ENCODE results near the gene LNPK. TPM values are rescaled to one million over a fixed set of nuclear protein-coding genes. Genes with fewer than 3 reads are reported as not detected.
"Not testable (repeated sequence)": the region's sequence is repeated elsewhere in the genome, so short reads cannot be mapped to it uniquely, and the experiment has no call there.

The LNPK gene
- total RNA-seq, 1 experiment from 2014 or later: 69.0 TPM

DNA sequence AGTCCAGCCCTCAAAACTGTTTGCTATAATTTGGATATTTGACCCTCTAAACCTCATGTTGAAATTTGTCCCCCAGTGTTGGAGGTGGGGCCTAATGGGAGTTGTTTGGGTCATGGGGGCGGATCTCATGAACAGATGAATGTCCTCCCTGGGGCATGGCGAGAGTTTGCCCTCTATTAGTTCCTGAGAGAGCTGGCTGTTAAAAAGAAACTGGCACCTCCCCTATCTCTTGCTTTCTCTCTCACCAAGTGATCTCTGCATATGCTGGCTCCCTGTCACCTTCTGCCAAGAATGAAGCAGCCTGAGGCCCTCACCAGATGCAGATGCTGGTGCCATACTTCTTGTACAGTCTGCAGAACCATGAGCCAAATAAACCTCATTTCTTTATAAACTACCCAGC, 12.0 kb downstream of the LNPK start:
- no peak for DNase-seq
- H3K9ac ChIP-seq (ENCODE audit: low read length): no peak overlapping the region
- no peaks in the 10 kb centered on the region for H4K20me1 ChIP-seq (ENCODE audit: insufficient read depth, low read depth, low read length)
- H3K27me3 ChIP-seq (ENCODE audit: low read length): no peaks in the 10 kb centered on the region
- H3K4me1 ChIP-seq (ENCODE audit: low read length): no peaks in the 10 kb centered on the region
- H3K79me2 ChIP-seq (ENCODE audit: low read length): peaks cover 67% of the 10 kb centered on the region
- no peak overlapping the region for H3K4me2 ChIP-seq (ENCODE audit: low read depth, low read length, poor library complexity, severe bottlenecking)
- no peak overlapping the region for H3K4me3 ChIP-seq (ENCODE audit: low read length)
- H3K27ac ChIP-seq (ENCODE audit: low read length): no peak overlapping the region
- H3K9me2 ChIP-seq (replicated peaks; ENCODE audit: insufficient read depth, low read length): no peaks in the 10 kb centered on the region
- peaks cover 32% of the 10 kb centered on the region; the same call in 1 of the 2 replicates for H3K36me3 ChIP-seq (ENCODE audit: insufficient read depth, low read length)
- H2AFZ ChIP-seq (ENCODE audit: low read length): no peak overlapping the region
- no peaks in the 10 kb centered on the region for H3K9me3 ChIP-seq (ENCODE audit: low read length)

DNA sequence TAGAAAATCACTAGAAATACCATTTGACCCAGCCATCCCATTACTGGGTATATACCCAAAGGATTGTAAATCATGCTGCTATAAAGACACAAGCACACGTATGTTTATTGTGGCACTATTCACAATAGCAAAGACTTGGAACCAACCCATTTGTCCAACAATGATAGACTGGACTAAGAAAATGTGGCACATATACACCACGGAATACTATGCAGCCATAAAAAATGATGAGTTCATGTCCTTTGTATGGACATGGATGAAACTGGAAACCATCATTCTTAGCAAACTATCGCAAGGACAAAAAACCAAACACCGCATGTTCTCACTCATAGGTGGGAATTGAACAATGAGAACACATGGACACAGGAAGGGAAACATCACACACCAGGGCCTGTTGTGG, 14.9 kb downstream of the LNPK start:
- not testable (repeated sequence) for DNase-seq; H3K9me2 ChIP-seq (replicated peaks; ENCODE audit: insufficient read depth, low read length); H3K4me3 ChIP-seq (ENCODE audit: low read length); H3K4me2 ChIP-seq (ENCODE audit: low read depth, low read length, poor library complexity, severe bottlenecking); H3K4me1 ChIP-seq (ENCODE audit: low read length); H3K27me3 ChIP-seq (ENCODE audit: low read length); H2AFZ ChIP-seq (ENCODE audit: low read length); H3K9me3 ChIP-seq (ENCODE audit: low read length); H3K9ac ChIP-seq (ENCODE audit: low read length); H4K20me1 ChIP-seq (ENCODE audit: insufficient read depth, low read depth, low read length); H3K27ac ChIP-seq (ENCODE audit: low read length)
- Histone ChIP-seq H3K79me2 (ENCODE audit: low read length) (peaks cover 69% of the 10 kb centered on the region), H3K36me3 (ENCODE audit: insufficient read depth, low read length) (peaks cover 33% of the 10 kb centered on the region; the same call in 1 of the 2 replicates)

DNA sequence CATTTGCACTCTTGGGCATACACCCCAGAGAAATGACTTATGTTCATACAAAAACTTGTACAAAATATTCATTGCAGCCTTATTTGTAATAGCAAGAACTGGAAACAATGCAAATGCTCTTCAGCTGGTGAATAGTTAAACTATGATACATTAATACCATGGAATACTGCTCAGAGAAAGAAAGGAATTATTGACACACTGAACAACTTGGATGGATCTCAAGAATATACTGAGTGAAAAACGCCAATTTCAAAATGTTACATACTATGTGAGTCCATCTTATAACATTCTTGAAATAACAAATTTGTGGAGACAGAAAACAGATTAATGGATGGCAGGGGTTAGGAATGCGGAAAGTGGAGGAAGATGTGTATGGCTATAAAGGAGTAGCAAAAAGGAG, 17.2 kb downstream of the LNPK start:
- H3K9me2 ChIP-seq (replicated peaks; ENCODE audit: insufficient read depth, low read length): no peaks in the 10 kb centered on the region
- H3K4me1 ChIP-seq (ENCODE audit: low read length): peaks cover 10% of the 10 kb centered on the region; the same call in 1 of the 2 replicates
- H3K9ac ChIP-seq (ENCODE audit: low read length): no peak overlapping the region

GRCh38 chr2:175981551-175981950, 20.5 kb downstream of the LNPK start:
- no peak overlapping the region for H3K4me3 ChIP-seq (ENCODE audit: low read length)
- peaks cover 20% of the 10 kb centered on the region for H3K4me1 ChIP-seq (ENCODE audit: low read length)
- peaks cover 38% of the 10 kb centered on the region for H3K36me3 ChIP-seq (ENCODE audit: insufficient read depth, low read length)
- H3K27ac ChIP-seq (ENCODE audit: low read length): no peak overlapping the region
- H3K9me2 ChIP-seq (replicated peaks; ENCODE audit: insufficient read depth, low read length): no peaks in the 10 kb centered on the region
- no peak for DNase-seq
- H3K9ac ChIP-seq (ENCODE audit: low read length): no peak overlapping the region
- H3K27me3 ChIP-seq (ENCODE audit: low read length): no peaks in the 10 kb centered on the region
- H3K9me3 ChIP-seq (ENCODE audit: low read length): no peaks in the 10 kb centered on the region
- H2AFZ ChIP-seq (ENCODE audit: low read length): no peak overlapping the region
- H4K20me1 ChIP-seq (ENCODE audit: insufficient read depth, low read depth, low read length): no peaks in the 10 kb centered on the region
- no peak overlapping the region for H3K4me2 ChIP-seq (ENCODE audit: low read depth, low read length, poor library complexity, severe bottlenecking)
- peaks cover 61% of the 10 kb centered on the region for H3K79me2 ChIP-seq (ENCODE audit: low read length)

More for the DNA sequence above, 17.2 kb downstream of the LNPK start:
- Histone ChIP-seq H3K27ac (ENCODE audit: low read length) (no peak overlapping the region), H3K4me3 (ENCODE audit: low read length) (no peak overlapping the region), H4K20me1 (ENCODE audit: insufficient read depth, low read depth, low read length) (no peaks in the 10 kb centered on the region), H3K27me3 (ENCODE audit: low read length) (no peaks in the 10 kb centered on the region), H2AFZ (ENCODE audit: low read length) (no peak overlapping the region), H3K4me2 (ENCODE audit: low read depth, low read length, poor library complexity, severe bottlenecking) (no peak overlapping the region), H3K36me3 (ENCODE audit: insufficient read depth, low read length) (peaks cover 32% of the 10 kb centered on the region; the same call in 1 of the 2 replicates), H3K9me3 (ENCODE audit: low read length) (no peaks in the 10 kb centered on the region), H3K79me2 (ENCODE audit: low read length) (peaks cover 69% of the 10 kb centered on the region)
- no peak for DNase-seq

- Histone ChIP-seq H4K20me1 (ENCODE audit: insufficient read depth, low read depth, low read length) (no peaks in the 10 kb centered on the region), H3K4me2 (ENCODE audit: low read depth, low read length, poor library complexity, severe bottlenecking) (no peak overlapping the region), H3K4me3 (ENCODE audit: low read length) (no peak overlapping the region), H3K9me2 (replicated peaks; ENCODE audit: insufficient read depth, low read length) (no peaks in the 10 kb centered on the region), H2AFZ (ENCODE audit: low read length) (no peak overlapping the region), H3K36me3 (ENCODE audit: insufficient read depth, low read length) (peaks cover 79% of the 10 kb centered on the region), H3K4me1 (ENCODE audit: low read length) (peaks cover 16% of the 10 kb centered on the region), H3K79me2 (ENCODE audit: low read length) (peaks cover 50% of the 10 kb centered on the region), H3K9me3 (ENCODE audit: low read length) (peaks cover 3% of the 10 kb centered on the region; the same call in 1 of the 2 replicates), H3K9ac (ENCODE audit: low read length) (no peak overlapping the region), H3K27ac (ENCODE audit: low read length) (no peak overlapping the region), H3K27me3 (ENCODE audit: low read length) (no peaks in the 10 kb centered on the region)
- DNase-seq: no peak
These were observed 25.5 kb downstream of the LNPK start for GRCh38 chr2:175976391-175977157.

DNA sequence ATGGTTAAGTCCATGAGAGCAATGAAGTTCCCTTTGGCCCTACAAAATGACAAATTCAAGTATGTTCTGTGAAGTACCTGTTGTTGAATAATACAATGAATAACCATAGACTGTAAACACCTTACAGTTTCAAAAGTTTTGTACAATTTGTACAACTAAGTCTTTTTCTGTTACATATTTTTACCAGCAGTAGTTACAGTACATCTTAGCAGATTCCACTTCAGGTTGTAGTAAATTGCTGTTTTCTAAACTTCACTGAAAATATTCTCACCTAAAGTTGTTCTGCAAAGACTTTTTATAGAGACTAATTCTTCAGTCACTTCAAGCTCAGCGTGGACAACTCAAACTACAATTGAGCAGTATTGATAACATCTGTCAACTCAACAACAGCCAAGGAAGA, 28.7 kb downstream of the LNPK start:
- no peak overlapping the region for H3K27ac ChIP-seq (ENCODE audit: low read length)
- peaks cover 55% of the 10 kb centered on the region for H3K79me2 ChIP-seq (ENCODE audit: low read length)
- no peaks in the 10 kb centered on the region for H3K27me3 ChIP-seq (ENCODE audit: low read length)
- peaks cover 10% of the 10 kb centered on the region for H3K4me1 ChIP-seq (ENCODE audit: low read length)
- no peaks in the 10 kb centered on the region for H3K9me2 ChIP-seq (replicated peaks; ENCODE audit: insufficient read depth, low read length)
- no peak overlapping the region for H2AFZ ChIP-seq (ENCODE audit: low read length)
- H3K4me3 ChIP-seq (ENCODE audit: low read length): no peak overlapping the region
- H3K9ac ChIP-seq (ENCODE audit: low read length): no peak overlapping the region
- H3K36me3 ChIP-seq (ENCODE audit: insufficient read depth, low read length): peaks cover 75% of the 10 kb centered on the region
- DNase-seq: no peak
- H4K20me1 ChIP-seq (ENCODE audit: insufficient read depth, low read depth, low read length): no peaks in the 10 kb centered on the region
- H3K4me2 ChIP-seq (ENCODE audit: low read depth, low read length, poor library complexity, severe bottlenecking): no peak overlapping the region
- peaks cover 3% of the 10 kb centered on the region; the same call in 1 of the 2 replicates for H3K9me3 ChIP-seq (ENCODE audit: low read length)

GRCh38 chr2:175966839-175967238, 35.2 kb downstream of the LNPK start:
- no peaks in the 10 kb centered on the region for H3K4me1 ChIP-seq (ENCODE audit: low read length)
- H4K20me1 ChIP-seq (ENCODE audit: insufficient read depth, low read depth, low read length): no peaks in the 10 kb centered on the region
- H3K4me2 ChIP-seq (ENCODE audit: low read depth, low read length, poor library complexity, severe bottlenecking): no peak overlapping the region
- no peak for DNase-seq
- no peaks in the 10 kb centered on the region for H3K9me3 ChIP-seq (ENCODE audit: low read length)
- H2AFZ ChIP-seq (ENCODE audit: low read length): no peak overlapping the region
- no peaks in the 10 kb centered on the region for H3K9me2 ChIP-seq (replicated peaks; ENCODE audit: insufficient read depth, low read length)
- H3K79me2 ChIP-seq (ENCODE audit: low read length): peaks cover 29% of the 10 kb centered on the region
- no peak overlapping the region for H3K4me3 ChIP-seq (ENCODE audit: low read length)
- H3K9ac ChIP-seq (ENCODE audit: low read length): no peak overlapping the region
- H3K36me3 ChIP-seq (ENCODE audit: insufficient read depth, low read length): peaks cover 29% of the 10 kb centered on the region
- H3K27ac ChIP-seq (ENCODE audit: low read length): no peak overlapping the region
- no peaks in the 10 kb centered on the region for H3K27me3 ChIP-seq (ENCODE audit: low read length)

DNA sequence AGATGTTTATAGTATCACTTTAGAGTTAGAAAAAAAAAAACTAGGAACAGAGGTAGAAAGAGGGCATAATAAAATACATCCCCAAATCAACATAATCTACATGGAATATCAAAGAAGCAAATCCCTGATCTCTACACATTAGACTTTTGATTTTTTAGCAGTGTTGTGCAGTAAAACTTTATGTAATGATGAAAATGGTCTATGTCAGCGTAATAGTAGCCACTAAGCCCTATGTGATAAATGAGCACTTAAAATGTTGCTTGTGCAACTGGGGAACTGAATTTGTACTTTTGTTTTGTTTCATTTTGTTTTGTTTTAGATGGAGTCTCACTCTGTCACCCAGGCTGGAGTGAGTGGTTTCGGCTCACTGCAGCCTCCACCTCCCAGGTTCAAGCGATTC, 36.3 kb downstream of the LNPK start:
- H4K20me1 ChIP-seq (ENCODE audit: insufficient read depth, low read depth, low read length): no peaks in the 10 kb centered on the region
- peaks cover 29% of the 10 kb centered on the region for H3K36me3 ChIP-seq (ENCODE audit: insufficient read depth, low read length)

More for the DNA sequence above, 36.3 kb downstream of the LNPK start:
- Histone ChIP-seq H2AFZ (ENCODE audit: low read length) (no peak overlapping the region), H3K4me3 (ENCODE audit: low read length) (no peak overlapping the region), H3K79me2 (ENCODE audit: low read length) (peaks cover 29% of the 10 kb centered on the region), H3K27me3 (ENCODE audit: low read length) (no peaks in the 10 kb centered on the region), H3K4me2 (ENCODE audit: low read depth, low read length, poor library complexity, severe bottlenecking) (no peak overlapping the region), H3K9me3 (ENCODE audit: low read length) (no peaks in the 10 kb centered on the region), H3K27ac (ENCODE audit: low read length) (no peak overlapping the region), H3K9me2 (replicated peaks; ENCODE audit: insufficient read depth, low read length) (no peaks in the 10 kb centered on the region), H3K9ac (ENCODE audit: low read length) (no peak overlapping the region), H3K4me1 (ENCODE audit: low read length) (no peaks in the 10 kb centered on the region)
- no peak for DNase-seq
